ENCODE data around the gene TNIK. TPM values are rescaled to one million over a fixed set of nuclear protein-coding genes. Genes with fewer than 3 reads are reported as not detected.

The TNIK gene
- total RNA-seq, 1 experiment from 2014 or later, result 22.4 TPM

- Histone ChIP-seq H3K4me1 (no peaks in the 10 kb centered on the region), H3K27me3 (replicated peaks; ENCODE audit: control insufficient read depth, insufficient read depth, low read length) (no peaks in the 10 kb centered on the region), H3K36me3 (ENCODE audit: control insufficient read depth, insufficient read depth, low read length) (no peaks in the 10 kb centered on the region), H3K9me3 (no peaks in the 10 kb centered on the region), H3K4me3 (ENCODE audit: low read depth, low read length) (no peak overlapping the region)
- peaks cover 10% of the 10 kb centered on the region for H3K4me1 Mint-ChIP-seq (ENCODE audit: low read depth, unreplicated experiment)
- CTCF ChIA-PET, result no interaction called here
- intact Hi-C loops (cut with micrococcal nuclease; ENCODE audit: unreplicated experiment), result no loop called here
- H3K36me3 Mint-ChIP-seq (ENCODE audit: insufficient read depth, unreplicated experiment), result no peaks in the 10 kb centered on the region
- no peak for DNase-seq
- BruUV-seq (replicated peaks), result no TSS peak
- POLR2A ChIA-PET, result no interaction called here
- TF ChIP-seq CTCF (IDR thresholded peaks at IDR 0.05; ENCODE audit: insufficient read depth in 1 of 2, low read depth in 1 of 2, low read length in 1 of 2, severe bottlenecking in 1 of 2, unreplicated experiment in 1 of 2), result no peak
- H3K27ac Mint-ChIP-seq (ENCODE audit: unreplicated experiment), result no peak overlapping the region
- H3K4me3 Mint-ChIP-seq (ENCODE audit: unreplicated experiment), result no peak overlapping the region
- H3K27me3 Mint-ChIP-seq (ENCODE audit: insufficient read depth, unreplicated experiment), result no peaks in the 10 kb centered on the region
- peaks cover 8% of the 10 kb centered on the region for H3K9me3 Mint-ChIP-seq (ENCODE audit: unreplicated experiment)
Observed at GRCh38 chr3:171342200-171342599, 118.0 kb downstream of the TNIK start.

- Mint-ChIP-seq H3K36me3 (ENCODE audit: insufficient read depth, unreplicated experiment) (no peaks in the 10 kb centered on the region), H3K4me3 (ENCODE audit: unreplicated experiment) (no peak overlapping the region), H3K27ac (ENCODE audit: unreplicated experiment) (no peak overlapping the region), H3K9me3 (ENCODE audit: unreplicated experiment) (peaks cover 8% of the 10 kb centered on the region), H3K4me1 (ENCODE audit: low read depth, unreplicated experiment) (no peaks in the 10 kb centered on the region), H3K27me3 (ENCODE audit: insufficient read depth, unreplicated experiment) (no peaks in the 10 kb centered on the region)
- no peaks in the 10 kb centered on the region for H3K4me1 ChIP-seq
- no peaks in the 10 kb centered on the region for H3K36me3 ChIP-seq (ENCODE audit: control insufficient read depth, insufficient read depth, low read length)
- TF ChIP-seq CTCF (IDR thresholded peaks at IDR 0.05; ENCODE audit: insufficient read depth in 1 of 2, low read depth in 1 of 2, low read length in 1 of 2, severe bottlenecking in 1 of 2, unreplicated experiment in 1 of 2), result no peak
- BruUV-seq (replicated peaks), result no TSS peak
- no peaks in the 10 kb centered on the region for H3K27me3 ChIP-seq (replicated peaks; ENCODE audit: control insufficient read depth, insufficient read depth, low read length)
- CTCF ChIA-PET, result no interaction called here
- no peaks in the 10 kb centered on the region for H3K9me3 ChIP-seq
- POLR2A ChIA-PET, result no interaction called here
- DNase-seq, result no peak
- intact Hi-C loops (cut with micrococcal nuclease; ENCODE audit: unreplicated experiment), result no loop called here
- no peak overlapping the region for H3K4me3 ChIP-seq (ENCODE audit: low read depth, low read length)
Observed at GRCh38 chr3:171340434-171340833, 119.8 kb downstream of the TNIK start.

- H3K4me3 Mint-ChIP-seq (ENCODE audit: unreplicated experiment), result no peak overlapping the region
- Histone ChIP-seq H3K36me3 (ENCODE audit: control insufficient read depth, insufficient read depth, low read length) (no peaks in the 10 kb centered on the region), H3K4me3 (ENCODE audit: low read depth, low read length) (no peak overlapping the region), H3K9me3 (no peaks in the 10 kb centered on the region), H3K4me1 (no peaks in the 10 kb centered on the region), H3K27me3 (replicated peaks; ENCODE audit: control insufficient read depth, insufficient read depth, low read length) (no peaks in the 10 kb centered on the region)
- no peaks in the 10 kb centered on the region for H3K36me3 Mint-ChIP-seq (ENCODE audit: insufficient read depth, unreplicated experiment)
- H3K9me3 Mint-ChIP-seq (ENCODE audit: unreplicated experiment), result peaks cover 8% of the 10 kb centered on the region
- H3K27ac Mint-ChIP-seq (ENCODE audit: unreplicated experiment), result no peak overlapping the region
- no TSS peak for BruUV-seq (replicated peaks)
- no peaks in the 10 kb centered on the region for H3K4me1 Mint-ChIP-seq (ENCODE audit: low read depth, unreplicated experiment)
- ChIA-PET POLR2A (no interaction called here), CTCF (no interaction called here)
- no peaks in the 10 kb centered on the region for H3K27me3 Mint-ChIP-seq (ENCODE audit: insufficient read depth, unreplicated experiment)
- DNase-seq, result no peak
- no peak for TF ChIP-seq CTCF (IDR thresholded peaks at IDR 0.05; ENCODE audit: insufficient read depth in 1 of 2, low read depth in 1 of 2, low read length in 1 of 2, severe bottlenecking in 1 of 2, unreplicated experiment in 1 of 2)
- intact Hi-C loops (cut with micrococcal nuclease; ENCODE audit: unreplicated experiment), result no loop called here
Observed at GRCh38 chr3:171339598-171339997, 120.6 kb downstream of the TNIK start.

Measured in Caco-2 (cell line).